Thoracic aorta (tissue), 2 donors: ENCODE results near the gene ACTG1. TPM values are rescaled to one million over a fixed set of nuclear protein-coding genes. Genes with fewer than 3 reads are reported as not detected.
"Not testable (repeated sequence)": the region's sequence is repeated elsewhere in the genome, so short reads cannot be mapped to it uniquely, and the experiment has no call there.

Source experiments
- ATAC-seq: fragments of 150-250 bp; one replicate; pipeline ENCODE4 v1.8.0; 2017; ENCODE audit warnings: low read depth; ENCODE audit not compliant: insufficient number of reproducible peaks, low FRiP score
- DNase-seq: peaks from one replicate; pipeline ENCODE4 v3.0.0-alpha.2; 2020; ENCODE audit warnings: low spot score
- H3K27ac ChIP-seq, 2 donors: fragments of 200-600 bp; sonication (generic); 1 replicate in 1 of 2; 2 replicates in 1 of 2; pipeline ENCODE4 v1.5.1; 2016; ENCODE audit warnings: mild to moderate bottlenecking in 2 of 2, moderate library complexity in 2 of 2
- H3K27me3 ChIP-seq: fragments of 200-600 bp; sonication (generic); replicated peaks from 2 replicates; pipeline ENCODE4 v1.6.0; 2016; ENCODE audit warnings: mild to moderate bottlenecking; ENCODE audit not compliant: insufficient read depth
- H3K36me3 ChIP-seq: fragments of 200-600 bp; sonication (generic); one replicate; pipeline ENCODE4 v1.5.1; 2016
- H3K4me1 ChIP-seq, 2 donors: fragments of 200-600 bp; sonication (generic); 1 replicate in 1 of 2; 2 replicates in 1 of 2; pipeline versions ENCODE4 v1.5.1 to v1.6.0; 2016; ENCODE audit warnings: low read depth in 2 of 2, mild to moderate bottlenecking in 1 of 2; ENCODE audit not compliant: control insufficient read depth in 1 of 2
- H3K4me3 ChIP-seq: fragments of 200-600 bp; sonication (generic); 2 replicates; pipeline ENCODE4 v1.5.1; 2016; ENCODE audit warnings: mild to moderate bottlenecking
- H3K9me3 ChIP-seq: fragments of 200-600 bp; sonication (generic); 2 replicates; pipeline ENCODE4 v1.5.1; 2016
- CTCF ChIP-seq: fragments of 200-600 bp; sonication (generic); IDR thresholded peaks from one replicate; pipeline ENCODE4 v1.5.1; 2019; ENCODE audit warnings: antibody characterized with exemption
- total RNA-seq, 2 donors: library from RNA; depleted of rRNA; stranded (reverse); fragments of >200 nt; gene quantifications; one replicate each; pipeline versions ENCODE4 v1.1.0 to v1.2.3, GENCODE V29; 2016

The ACTG1 gene
- total RNA-seq, 2 donors from 2014 or later = 4,421 to 4,935 TPM

GRCh38 chr17:81533339-81534141 lies 20.9 kb upstream of the ACTG1 start:
- Histone ChIP-seq H3K36me3 (no peaks in the 10 kb centered on the region), H3K4me1 (peaks cover 0 to 4% of the 10 kb centered on the region in 2 donors), H3K27ac (no peak overlapping the region), H3K27me3 (no peaks in the 10 kb centered on the region), H3K9me3 (no peaks in the 10 kb centered on the region), H3K4me3 (no peak overlapping the region)
- no peak for TF ChIP-seq CTCF
- DNase-seq (no peak), ATAC-seq (no peak)

- Histone ChIP-seq H3K4me1 (peaks cover 0 to 8% of the 10 kb centered on the region in 2 donors), H3K4me3 (no peak overlapping the region), H3K9me3 (no peaks in the 10 kb centered on the region), H3K27ac (no peak overlapping the region), H3K27me3 (no peaks in the 10 kb centered on the region), H3K36me3 (no peaks in the 10 kb centered on the region)
- no peak for TF ChIP-seq CTCF
- ATAC-seq (no peak), DNase-seq (no peak)
Measured at GRCh38 chr17:81532490-81533287, 20.1 kb upstream of the ACTG1 start.

GRCh38 chr17:81531998-81532404 lies 19.4 kb upstream of the ACTG1 start:
- not testable (repeated sequence) for H3K9me3 ChIP-seq, H3K27ac ChIP-seq, DNase-seq, H3K27me3 ChIP-seq, H3K4me3 ChIP-seq, H3K36me3 ChIP-seq, ATAC-seq
- H3K4me1 ChIP-seq = peaks cover 0 to 11% of the 10 kb centered on the region in 2 donors

- not testable (repeated sequence) for ATAC-seq, H3K27me3 ChIP-seq, H3K36me3 ChIP-seq
Measured at GRCh38 chr17:81531013-81531412, 18.4 kb upstream of the ACTG1 start.

GRCh38 chr17:81529437-81529803 lies 16.8 kb upstream of the ACTG1 start:
- H3K36me3 ChIP-seq = no peaks in the 10 kb centered on the region
- H3K9me3 ChIP-seq = no peaks in the 10 kb centered on the region
- no peak overlapping the region for H3K4me3 ChIP-seq
- no peaks in the 10 kb centered on the region for H3K27me3 ChIP-seq
- ATAC-seq = no peak
- DNase-seq = no peak
- no peak for TF ChIP-seq CTCF
- H3K4me1 ChIP-seq = peaks cover 0 to 12% of the 10 kb centered on the region in 2 donors
- no peak overlapping the region for H3K27ac ChIP-seq

More at GRCh38 chr17:81531013-81531412, 18.4 kb upstream of the ACTG1 start:
- H3K4me1 ChIP-seq = peaks cover 0 to 12% of the 10 kb centered on the region in 2 donors
- not testable (repeated sequence) for H3K27ac ChIP-seq, H3K9me3 ChIP-seq, DNase-seq, H3K4me3 ChIP-seq
